GM18499 (cell line): ENCODE results near the gene MYBPC2.
"Not testable (repeated sequence)": the region's sequence is repeated elsewhere in the genome, so short reads cannot be mapped to it uniquely, and the experiment has no call there.

Experiments
- ATAC-seq: cut with Tn5 transposase; IDR thresholded peaks from one replicate; pipeline ENCODE4 v1.9.1; 2021; ENCODE audit warnings: moderate number of reproducible peaks; ENCODE audit not compliant: insufficient read depth, unreplicated experiment

The MYBPC2 gene

DNA sequence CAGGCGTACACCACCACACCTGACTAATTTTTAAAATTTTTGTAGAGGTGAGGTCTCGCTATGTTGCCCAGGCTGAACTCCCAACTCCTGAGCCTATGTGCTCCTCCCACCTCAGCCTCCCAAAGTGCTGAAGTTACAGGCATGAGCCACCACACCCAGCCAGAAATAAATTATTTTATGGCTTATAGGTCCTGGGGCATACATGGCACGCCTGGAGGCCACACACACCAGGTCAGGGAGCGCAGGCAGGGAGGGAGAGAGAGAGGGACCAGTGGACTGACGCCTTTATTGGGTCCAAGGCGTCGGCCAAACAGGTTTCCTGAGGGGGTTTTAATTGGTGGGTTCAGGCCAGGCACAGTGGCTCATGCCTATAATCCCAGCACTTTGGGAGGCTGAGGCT lies 7.1 kb upstream of the MYBPC2 start:
- no peak for ATAC-seq

DNA sequence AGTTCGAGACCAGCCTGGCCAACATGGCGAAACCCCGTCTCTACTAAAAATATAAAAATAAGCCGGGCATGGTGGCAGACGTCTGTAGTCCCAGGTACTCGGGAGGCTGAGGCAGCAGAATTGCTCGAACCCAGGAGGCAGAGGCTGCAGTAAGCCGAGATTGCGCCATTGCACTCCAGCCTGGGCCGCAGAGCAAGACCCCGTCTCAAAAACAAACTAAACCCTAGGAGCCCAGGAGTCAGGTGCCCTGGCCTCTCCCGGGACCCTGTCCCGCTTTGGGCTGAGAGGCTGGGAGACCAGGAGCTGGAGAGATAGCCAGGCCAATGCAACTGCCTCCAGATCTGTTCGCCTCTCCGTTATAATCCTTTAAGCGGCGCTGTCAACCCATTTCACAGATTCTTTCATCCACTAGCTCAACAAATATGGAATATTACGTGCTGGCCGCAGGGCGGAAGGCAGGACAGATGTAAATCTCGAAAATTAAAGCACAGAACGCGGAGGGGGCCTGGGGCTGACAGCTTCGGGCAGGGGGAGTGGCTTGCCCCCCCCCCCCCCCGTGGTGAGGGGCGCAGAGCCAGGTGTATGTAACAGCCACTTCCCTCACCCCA lies 5.3 kb upstream of the MYBPC2 start:
- ATAC-seq, result no peak

DNA sequence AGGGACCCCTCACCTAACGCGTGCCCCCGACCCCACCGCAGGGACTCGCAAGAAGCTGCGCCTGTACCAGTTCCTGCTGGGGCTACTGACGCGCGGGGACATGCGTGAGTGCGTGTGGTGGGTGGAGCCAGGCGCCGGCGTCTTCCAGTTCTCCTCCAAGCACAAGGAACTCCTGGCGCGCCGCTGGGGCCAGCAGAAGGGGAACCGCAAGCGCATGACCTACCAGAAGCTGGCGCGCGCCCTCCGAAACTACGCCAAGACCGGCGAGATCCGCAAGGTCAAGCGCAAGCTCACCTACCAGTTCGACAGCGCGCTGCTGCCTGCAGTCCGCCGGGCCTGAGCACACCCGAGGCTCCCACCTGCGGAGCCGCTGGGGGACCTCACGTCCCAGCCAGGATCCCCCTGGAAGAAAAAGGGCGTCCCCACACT lies 4.7 kb upstream of the MYBPC2 start:
- no peak for ATAC-seq

DNA sequence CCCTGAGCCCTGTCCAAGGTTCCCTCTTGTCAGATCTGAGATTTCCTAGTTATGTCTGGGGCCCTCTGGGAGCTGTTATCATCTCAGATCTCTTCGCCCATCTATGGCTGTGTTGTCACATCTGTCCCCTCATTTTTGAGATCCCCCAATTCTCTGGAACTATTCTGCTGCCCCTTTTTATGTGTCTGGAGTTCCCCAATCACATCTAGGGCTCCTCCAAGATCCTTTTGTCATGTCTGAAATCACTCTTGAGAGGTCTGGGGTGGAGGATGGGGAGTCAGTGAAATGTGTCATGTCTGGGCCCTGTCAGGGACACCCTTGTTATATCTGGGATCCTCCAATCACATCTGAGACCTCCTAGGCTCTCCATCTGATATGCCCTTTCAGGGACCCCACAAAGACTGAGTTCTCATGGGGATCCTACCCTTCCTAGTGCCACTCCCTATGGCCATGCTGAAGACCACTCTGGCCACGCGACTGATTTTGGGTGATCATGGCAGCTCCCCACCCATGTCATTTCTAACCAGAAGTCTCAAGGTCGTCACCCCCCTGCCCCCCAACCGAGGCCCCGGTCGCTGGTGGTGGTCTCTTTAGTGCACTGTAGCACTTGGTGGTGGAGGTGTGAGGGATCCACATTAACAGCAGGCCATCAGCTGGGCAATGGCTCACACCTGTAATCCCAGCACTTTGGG lies 3.8 kb upstream of the MYBPC2 start:
- no peak for ATAC-seq

DNA sequence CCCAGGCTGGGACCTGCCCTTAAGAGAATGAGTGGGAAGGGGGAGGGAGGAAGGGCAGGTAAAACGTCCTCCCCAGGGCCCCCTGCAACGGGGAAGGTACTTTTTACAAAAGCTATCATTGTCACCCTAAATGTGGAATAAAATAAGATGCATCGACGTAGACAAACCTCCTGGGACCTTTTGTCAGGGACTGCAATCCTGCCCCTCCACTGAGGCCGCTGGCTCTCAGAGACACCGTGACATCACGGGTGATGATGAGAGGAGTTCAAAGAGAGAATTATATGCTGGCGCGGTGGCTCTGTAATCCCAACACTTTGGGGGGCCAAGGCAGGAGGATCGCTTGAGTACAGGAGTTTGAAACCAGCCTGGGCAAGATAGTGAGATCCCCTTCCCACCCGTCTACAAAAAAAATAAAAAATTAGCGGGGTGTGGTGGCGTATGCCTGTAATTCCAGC lies 1.8 kb upstream of the MYBPC2 start:
- ATAC-seq, result no peak

DNA sequence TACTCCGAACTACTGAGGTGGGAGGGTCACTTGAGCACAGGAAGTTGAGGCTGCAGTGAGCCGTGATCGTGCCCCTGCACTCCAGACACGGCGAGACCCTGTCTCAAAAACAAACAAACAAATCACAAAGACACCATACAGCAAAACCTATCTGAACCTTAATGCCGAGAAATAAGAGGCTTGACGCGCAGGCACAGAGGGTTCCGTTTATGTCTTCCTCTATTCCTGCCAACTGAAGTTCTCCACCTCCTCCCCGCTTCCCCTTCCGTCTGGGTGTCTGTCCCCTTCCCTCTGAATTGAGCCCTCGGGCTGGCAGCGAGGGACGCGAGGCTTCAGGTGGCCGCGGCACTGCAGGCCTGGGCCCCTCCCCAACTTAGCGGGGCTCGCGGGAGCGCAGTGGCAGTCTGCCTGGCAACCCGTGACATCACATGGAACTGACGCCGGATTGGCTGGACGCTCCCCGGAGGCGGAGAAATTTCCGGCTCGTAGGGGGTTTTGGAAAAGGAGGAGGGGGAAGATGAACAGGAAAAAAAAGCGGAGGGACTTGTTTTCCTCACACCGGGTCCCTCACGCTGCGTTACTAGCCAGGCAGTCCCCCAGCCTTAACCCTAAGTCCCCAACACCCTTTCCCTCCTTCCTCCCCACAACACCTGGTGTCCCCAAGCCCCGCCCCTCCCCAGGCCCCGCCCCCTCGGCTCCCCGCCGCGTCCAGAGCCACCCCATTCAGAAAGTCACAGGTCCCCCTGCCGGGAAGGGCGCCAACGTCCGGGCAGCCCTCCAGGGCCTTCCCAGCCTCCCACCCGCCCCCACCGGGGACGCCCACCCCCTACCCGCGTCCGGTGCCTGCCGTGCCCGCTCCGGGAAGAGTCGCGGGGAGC lies 1.1 kb upstream of the MYBPC2 start:
- no peak for ATAC-seq

DNA sequence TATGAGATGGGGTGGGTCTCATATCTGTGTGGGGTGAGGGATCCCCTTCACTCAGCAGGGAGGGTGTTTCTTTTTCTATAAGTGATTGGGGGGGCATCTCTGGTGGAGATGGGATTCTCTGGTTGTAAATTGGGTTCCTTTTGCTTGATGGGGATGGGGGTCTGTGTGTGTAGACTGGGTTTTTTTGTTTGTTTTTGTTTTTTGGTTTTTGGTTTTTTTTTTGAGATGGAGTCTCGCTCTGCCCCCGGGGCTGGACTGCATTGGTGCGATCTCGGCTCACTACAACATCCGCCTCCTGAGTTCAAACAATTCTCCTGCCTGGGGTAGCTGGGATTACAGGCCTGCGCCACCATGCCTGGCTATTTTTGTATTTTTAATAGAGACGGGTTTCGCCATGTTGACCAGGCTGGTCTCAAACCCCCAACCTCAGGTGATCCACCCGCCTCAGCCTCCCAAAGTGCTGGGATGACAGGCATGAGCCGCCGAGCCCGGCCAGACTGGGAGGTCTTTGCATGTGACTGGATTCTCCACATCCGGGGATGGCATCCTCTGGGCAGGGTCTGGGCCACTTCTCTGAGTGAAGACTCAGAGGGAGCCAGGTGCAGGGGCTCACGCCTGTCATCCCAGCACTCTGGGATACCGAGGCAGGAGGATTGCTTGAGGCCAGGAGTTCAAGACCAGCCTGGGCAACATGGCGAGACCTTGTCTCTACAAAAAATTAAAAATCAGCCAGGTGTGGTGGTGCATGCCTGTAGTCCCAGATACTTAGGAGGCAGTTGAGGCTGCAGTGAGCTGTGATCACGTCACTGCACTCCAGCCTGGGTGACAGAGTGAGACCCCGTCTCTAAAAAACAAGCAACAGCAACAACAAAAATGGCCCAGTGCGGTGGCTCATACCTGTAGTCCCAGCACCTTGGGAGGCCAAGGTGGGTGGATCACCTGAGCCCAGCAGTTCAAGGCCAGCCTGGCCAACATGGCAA lies 799 bp downstream of the MYBPC2 start:
- ATAC-seq, result no peak

DNA sequence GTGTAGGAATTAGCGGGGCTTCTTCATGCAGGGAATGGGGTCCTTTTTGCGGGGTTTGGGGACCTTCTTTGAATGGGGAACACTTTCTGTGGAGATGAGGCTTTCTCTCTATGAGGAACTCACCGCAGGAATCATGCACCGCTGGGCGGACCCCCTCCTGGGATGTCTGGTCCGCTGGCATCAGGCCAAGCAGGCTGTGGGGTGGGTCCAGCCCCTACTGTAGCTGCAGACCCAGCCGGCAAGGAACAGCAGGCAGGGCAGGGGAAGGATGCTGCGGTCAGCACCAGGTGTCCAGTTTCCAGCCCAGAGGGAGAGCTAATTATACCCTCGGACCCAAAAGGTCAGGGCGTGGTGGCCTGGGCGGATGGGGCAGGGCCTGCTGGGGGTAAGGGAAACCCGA lies 1.8 kb downstream of the MYBPC2 start:
- ATAC-seq, result no peak

DNA sequence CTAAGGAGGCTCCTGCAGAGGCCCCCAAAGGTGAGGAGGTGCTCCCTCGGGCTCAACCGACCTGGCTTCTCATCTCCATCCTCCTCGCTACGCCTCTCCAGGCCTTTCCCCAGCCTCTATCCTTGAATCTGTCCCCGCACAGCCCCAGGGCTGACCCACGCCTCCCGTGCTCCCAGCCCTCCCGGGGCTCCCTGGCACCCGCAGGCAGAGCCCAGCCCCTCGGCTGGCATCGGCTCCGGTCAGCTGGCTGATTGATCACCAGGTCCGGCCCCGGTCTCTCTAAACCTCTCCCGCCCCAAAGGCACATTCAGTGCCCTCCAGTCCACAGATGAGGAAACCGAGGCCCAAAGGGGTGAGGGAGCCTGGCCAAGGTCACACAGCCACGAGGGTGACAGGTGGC lies 2.5 kb downstream of the MYBPC2 start:
- no peak for ATAC-seq

DNA sequence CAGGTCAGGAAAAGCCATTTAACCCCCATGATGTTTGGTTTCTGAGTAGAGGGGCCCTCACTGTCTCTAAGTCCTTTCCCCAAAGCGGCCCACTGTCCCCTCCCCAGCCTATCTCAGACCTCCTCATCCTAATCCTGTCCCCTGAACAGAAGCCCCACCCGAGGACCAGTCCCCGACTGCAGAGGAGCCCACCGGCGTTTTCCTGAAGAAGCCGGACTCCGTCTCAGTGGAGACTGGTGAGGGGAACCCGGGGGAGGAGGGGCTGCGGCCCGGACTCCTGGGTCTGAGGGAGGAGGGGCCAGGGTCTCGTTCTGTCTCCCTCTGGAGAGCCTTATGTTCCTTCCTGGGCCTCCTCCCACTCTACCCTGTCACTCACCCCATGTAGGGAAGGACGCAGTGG lies 2.9 kb downstream of the MYBPC2 start:
- no peak for ATAC-seq

DNA sequence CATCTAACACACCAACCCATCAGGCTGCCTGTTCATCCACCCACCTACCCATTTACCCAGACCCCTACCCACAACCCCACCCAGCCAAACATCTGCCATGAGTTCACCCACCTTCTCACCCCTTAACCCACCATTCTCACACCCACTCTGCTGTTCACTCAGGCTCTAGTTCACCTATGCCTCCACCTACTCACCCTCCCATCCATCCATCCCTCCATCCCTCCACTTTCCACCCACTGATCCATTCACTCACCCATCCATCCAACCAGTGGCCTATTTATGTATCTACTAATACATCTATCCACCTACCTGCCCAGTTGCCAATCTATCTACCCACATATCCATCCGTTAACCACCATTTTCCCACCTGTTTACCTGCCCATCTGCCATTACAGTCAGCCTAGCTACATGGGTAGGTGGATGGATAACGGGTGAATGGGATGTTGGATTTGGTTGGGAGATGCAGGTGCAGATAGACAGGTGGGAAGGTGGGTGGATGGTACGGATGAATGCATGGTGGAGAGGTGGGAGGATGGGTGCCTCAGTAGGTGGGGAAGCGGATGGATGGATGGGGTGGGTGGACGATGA lies 5.3 kb downstream of the MYBPC2 start:
- ATAC-seq, result no peak

DNA sequence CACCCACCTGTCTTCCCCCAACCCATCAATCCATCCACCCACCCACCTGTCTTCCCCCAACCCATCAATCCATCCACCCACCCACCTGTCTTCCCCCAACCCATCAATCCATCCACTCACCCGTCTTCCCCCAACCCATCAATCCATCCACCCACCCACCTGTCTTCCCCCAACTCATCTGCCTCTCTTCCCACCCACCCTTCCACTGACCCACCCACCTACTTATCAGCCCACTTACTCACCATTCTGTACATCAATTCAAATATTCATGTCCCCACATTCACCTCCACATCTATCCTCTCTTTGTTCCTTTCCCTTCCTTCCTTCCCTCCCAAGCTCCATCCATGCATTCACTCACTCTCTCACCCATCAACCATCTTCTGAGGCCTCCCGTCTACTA lies 6.4 kb downstream of the MYBPC2 start:
- ATAC-seq, result not testable (repeated sequence)

DNA sequence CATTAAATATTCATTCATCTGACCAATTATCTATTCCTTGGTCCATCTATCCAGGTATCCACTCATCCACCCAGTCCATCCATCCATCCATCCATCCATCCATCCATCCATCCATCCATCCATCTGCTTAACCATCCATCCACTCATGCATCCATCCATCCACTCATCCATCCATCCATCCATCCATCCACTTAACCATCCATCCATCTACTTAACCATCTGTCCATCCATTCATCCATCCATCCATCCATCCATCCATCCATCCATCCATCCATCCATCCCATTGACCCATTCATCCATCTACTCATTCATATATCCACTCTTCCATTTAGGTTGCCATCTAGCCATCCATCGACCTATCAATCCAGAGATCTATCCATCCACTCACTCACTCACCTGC lies 11.4 kb downstream of the MYBPC2 start:
- ATAC-seq, result no peak

DNA sequence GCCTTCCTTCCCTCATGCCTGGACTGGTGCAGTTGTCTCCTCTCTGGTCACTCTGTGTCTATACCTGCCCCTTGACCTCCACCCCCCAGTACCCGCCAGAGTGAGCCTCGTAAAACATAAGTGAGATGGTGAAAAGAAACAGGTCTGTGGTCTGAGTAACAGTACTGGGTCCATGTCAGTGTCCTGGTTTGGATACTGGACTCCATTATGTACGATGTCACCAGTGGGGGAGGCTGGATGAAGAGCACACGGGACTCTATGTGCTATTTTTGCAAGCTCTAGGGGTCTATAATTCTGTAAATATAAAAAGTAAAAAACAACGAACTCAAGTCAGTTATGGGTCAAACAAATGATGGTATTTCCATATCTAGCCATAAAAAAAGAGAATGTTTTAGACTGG lies 14.4 kb downstream of the MYBPC2 start:
- no peak for ATAC-seq

DNA sequence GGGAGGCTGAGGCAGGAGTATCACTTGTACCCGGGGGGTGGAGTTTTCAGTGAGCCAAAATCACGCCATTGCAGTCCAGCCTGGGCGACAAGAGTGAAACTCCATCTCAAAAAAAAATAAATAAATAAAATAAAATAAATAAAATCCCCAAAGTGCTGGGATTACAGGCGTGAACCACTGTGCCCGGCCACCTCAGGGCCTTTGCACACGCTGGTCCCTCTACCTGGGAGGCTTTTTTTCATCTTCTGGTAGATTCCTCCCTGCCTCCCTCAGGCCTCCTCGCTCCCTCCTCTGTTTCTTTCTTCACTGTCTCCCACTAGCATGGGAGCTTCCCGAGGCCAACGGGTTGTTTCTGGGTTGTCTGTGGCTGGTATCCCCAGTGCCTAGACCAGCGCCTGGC lies 15.1 kb downstream of the MYBPC2 start:
- no peak for ATAC-seq

DNA sequence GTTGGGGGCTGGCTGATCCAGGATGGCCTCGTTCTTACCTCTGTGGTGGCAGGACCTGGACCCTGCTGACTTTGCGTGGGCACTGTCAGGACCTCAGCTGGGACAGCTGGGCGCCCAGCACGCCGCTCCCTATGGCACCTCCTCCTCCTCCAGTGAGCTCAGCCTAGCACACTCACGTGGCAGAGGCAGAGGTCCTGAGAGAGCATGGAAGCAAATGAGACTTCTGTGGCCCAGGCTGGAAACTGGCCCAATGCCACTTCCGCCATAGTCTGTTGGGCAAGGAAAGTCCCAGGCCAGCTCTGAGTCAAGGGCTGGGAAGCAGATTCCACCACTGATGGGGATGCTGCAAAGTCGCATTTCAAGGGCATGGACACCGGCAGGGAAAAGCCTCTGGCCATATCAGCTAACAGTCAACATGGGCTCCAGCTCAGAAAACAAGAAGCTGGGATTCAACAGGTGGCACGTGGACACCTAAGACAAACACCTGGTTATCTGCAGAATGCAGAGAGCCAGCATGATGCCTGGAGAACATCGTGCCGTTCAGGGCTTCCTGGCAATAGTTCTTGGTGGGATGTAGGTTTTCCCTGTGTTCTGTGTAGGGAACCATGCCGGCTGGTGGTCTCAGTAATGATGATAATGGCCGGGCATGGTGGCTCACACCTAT lies 16.7 kb downstream of the MYBPC2 start:
- no peak for ATAC-seq

DNA sequence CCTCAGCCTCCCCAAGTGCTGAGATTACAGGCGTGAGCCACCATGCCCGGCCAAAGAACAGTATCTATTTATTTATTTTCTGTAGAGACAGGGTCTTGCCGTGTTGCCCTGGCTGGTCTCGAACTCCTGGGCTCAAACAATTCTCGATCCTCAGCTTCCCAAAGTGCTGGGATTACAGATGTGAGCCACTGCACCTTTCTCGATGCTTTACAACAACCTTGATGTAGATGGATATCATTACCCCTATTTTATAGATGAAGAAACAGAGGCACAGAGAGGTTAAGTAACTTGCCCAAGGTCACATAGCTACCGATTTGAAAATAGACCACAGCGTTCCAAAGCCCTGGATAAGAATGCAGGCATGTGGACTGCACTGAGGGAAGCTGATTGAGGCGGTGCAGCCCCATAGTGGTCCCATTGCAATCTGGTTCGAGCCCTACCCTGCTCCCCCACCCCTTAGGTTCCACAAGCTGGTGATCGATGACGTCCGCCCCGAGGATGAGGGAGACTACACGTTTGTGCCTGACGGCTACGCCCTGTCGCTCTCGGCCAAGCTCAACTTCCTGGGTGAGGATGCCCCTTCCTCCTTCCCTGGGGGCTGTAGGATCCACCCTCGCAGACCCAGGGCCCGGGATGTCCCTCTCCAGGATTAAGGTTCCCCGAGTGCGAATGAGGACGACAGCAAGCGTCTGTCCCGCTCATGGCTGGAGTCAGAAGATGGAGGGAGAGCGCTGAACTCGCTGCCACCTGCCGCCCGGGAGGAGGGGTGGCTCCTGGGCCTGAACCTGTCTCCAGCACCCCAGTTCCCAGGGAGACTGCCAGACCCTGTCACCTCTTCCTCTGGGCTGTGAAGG lies 17.9 kb downstream of the MYBPC2 start:
- ATAC-seq, result no peak

DNA sequence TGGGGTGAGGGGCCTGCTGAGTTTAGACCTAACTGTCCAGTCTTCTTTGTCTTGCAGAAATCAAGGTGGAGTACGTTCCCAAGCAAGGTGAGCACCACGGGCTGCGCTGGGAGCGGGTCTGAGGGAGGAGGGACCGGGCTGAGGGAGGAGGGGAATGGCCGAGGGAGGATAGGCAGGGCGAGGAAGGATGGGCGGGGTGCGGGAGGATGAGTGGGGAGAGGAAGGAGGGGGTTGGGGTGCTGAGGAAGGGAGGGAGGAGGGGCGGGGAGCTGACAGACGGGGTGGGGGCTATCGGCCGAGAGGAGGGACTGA lies 18.5 kb downstream of the MYBPC2 start:
- no peak for ATAC-seq

DNA sequence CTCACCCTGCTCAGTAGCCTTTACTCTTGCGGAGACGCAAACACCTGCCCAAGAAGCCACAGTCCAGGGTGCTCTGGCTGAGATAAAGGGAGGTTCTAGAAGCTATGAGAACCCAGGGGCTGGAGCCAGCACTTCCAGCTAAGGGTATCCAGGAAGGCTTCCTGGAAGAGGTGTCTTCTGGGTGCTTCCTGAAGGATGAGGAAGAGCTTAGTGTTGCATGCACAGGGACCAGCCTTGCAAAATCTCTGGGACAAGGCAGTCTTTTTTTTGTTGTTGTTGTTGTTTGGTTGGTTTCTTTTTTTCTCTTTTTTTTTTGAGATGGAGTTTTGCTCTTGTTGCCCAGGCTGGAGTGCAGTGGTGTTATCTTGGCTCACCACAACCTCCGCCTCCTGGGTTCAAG lies 20.6 kb downstream of the MYBPC2 start:
- no peak for ATAC-seq
